Osteocyte (in vitro differentiated cells): ENCODE results near the gene TREML4. TPM values are rescaled to one million over a fixed set of nuclear protein-coding genes. Genes with fewer than 3 reads are reported as not detected.

Experiments
- DNase-seq: peaks from one replicate; pipeline ENCODE4 v3.0.0; 2021; ENCODE audit warnings: mixed read lengths; ENCODE audit not compliant: unreplicated experiment; ENCODE audit errors: extremely low spot score
- H3K27ac Mint-ChIP-seq: one replicate; pipeline ENCODE4 v1.8.0; 2021; ENCODE audit warnings: mild to moderate bottlenecking, mixed read lengths; ENCODE audit not compliant: unreplicated experiment
- H3K27me3 Mint-ChIP-seq: one replicate; pipeline ENCODE4 v1.8.0; 2021; ENCODE audit warnings: mixed read lengths; ENCODE audit not compliant: unreplicated experiment
- H3K36me3 Mint-ChIP-seq: one replicate; pipeline ENCODE4 v1.8.0; 2021; ENCODE audit warnings: mixed read lengths; ENCODE audit not compliant: unreplicated experiment
- H3K4me1 Mint-ChIP-seq: one replicate; pipeline ENCODE4 v1.8.0; 2021; ENCODE audit warnings: mixed read lengths; ENCODE audit not compliant: unreplicated experiment
- H3K4me3 Mint-ChIP-seq: one replicate; pipeline ENCODE4 v1.8.0; 2021; ENCODE audit warnings: mild to moderate bottlenecking, moderate library complexity, mixed read lengths; ENCODE audit not compliant: unreplicated experiment
- H3K9me3 Mint-ChIP-seq: one replicate; pipeline ENCODE4 v1.8.0; 2021; ENCODE audit warnings: mixed read lengths; ENCODE audit not compliant: unreplicated experiment
- CTCF ChIP-seq: fragments of 200-600 bp; sonication (generic); IDR thresholded peaks from 2 replicates; pipeline ENCODE4 v1.5.0; 2021; ENCODE audit warnings: antibody characterized with exemption, mild to moderate bottlenecking, moderate library complexity
- total RNA-seq: library from RNA; stranded (reverse); gene quantifications from 2 replicates; pipeline ENCODE4 v1.2.1, GENCODE V29; 2021

Gene TREML4
- total RNA-seq, 1 donor from 2014 or later = not detected

- no peaks in the 10 kb centered on the region for H3K4me1 Mint-ChIP-seq
- H3K27ac Mint-ChIP-seq = no peak overlapping the region
- H3K27me3 Mint-ChIP-seq = peaks cover 37% of the 10 kb centered on the region
- peaks cover 5% of the 10 kb centered on the region for H3K9me3 Mint-ChIP-seq
- no peak overlapping the region for H3K4me3 Mint-ChIP-seq
- H3K36me3 Mint-ChIP-seq = no peaks in the 10 kb centered on the region
- no peak for TF ChIP-seq CTCF
- DNase-seq = no peak
These were observed 40.3 kb downstream of the TREML4 start for GRCh38 chr6:41268478-41268877.

- Mint-ChIP-seq H3K4me1 (no peaks in the 10 kb centered on the region), H3K36me3 (no peaks in the 10 kb centered on the region), H3K27me3 (peaks cover 40% of the 10 kb centered on the region), H3K27ac (no peak overlapping the region), H3K9me3 (no peaks in the 10 kb centered on the region), H3K4me3 (no peak overlapping the region)
- no peak for DNase-seq
- TF ChIP-seq CTCF = no peak
These were observed 41.0 kb downstream of the TREML4 start for GRCh38 chr6:41269166-41269565.

GRCh38 chr6:41269716-41270115 is 41.6 kb downstream of the TREML4 start:
- H3K27ac Mint-ChIP-seq = no peak overlapping the region
- H3K36me3 Mint-ChIP-seq = no peaks in the 10 kb centered on the region
- no peak for TF ChIP-seq CTCF
- H3K4me1 Mint-ChIP-seq = no peaks in the 10 kb centered on the region
- peak; percentile 71 for DNase-seq
- no peaks in the 10 kb centered on the region for H3K9me3 Mint-ChIP-seq
- no peak overlapping the region for H3K4me3 Mint-ChIP-seq
- H3K27me3 Mint-ChIP-seq = peaks cover 45% of the 10 kb centered on the region

- Mint-ChIP-seq H3K4me1 (no peaks in the 10 kb centered on the region), H3K27me3 (peaks cover 45% of the 10 kb centered on the region), H3K27ac (no peak overlapping the region), H3K9me3 (no peaks in the 10 kb centered on the region), H3K4me3 (no peak overlapping the region), H3K36me3 (no peaks in the 10 kb centered on the region)
- TF ChIP-seq CTCF = no peak
- DNase-seq = peak; percentile 68
These were observed 43.8 kb downstream of the TREML4 start for GRCh38 chr6:41271901-41272395.

GRCh38 chr6:41272591-41273240 is 44.6 kb downstream of the TREML4 start:
- Mint-ChIP-seq H3K4me3 (no peak overlapping the region), H3K36me3 (no peaks in the 10 kb centered on the region), H3K27me3 (peaks cover 42% of the 10 kb centered on the region), H3K27ac (no peak overlapping the region), H3K4me1 (no peaks in the 10 kb centered on the region), H3K9me3 (no peaks in the 10 kb centered on the region)
- peak; percentile 68 for DNase-seq
- no peak for TF ChIP-seq CTCF
